Glomerular endothelial cell (primary cell): Measurements from ENCODE around the gene SNTG2. TPM values are rescaled to one million over a fixed set of nuclear protein-coding genes. Genes with fewer than 3 reads are reported as not detected.

Experiments used
- DNase-seq: peaks from one replicate; pipeline ENCODE4 v3.0.0-alpha.2; 2011; ENCODE audit warnings: low read depth, low spot score; ENCODE audit errors: extremely low read depth
- total RNA-seq: library from RNA; depleted of rRNA; stranded (reverse); fragments of >200 nt; gene quantifications from 2 replicates; pipeline ENCODE4 v1.2.3, GENCODE V29; 2015

Gene SNTG2
- total RNA-seq, 1 donor from 2014 or later: 1.5 TPM

- DNase-seq: no peak
Measured at GRCh38 chr2:987789-988188, 37.1 kb downstream of the SNTG2 start.

DNA sequence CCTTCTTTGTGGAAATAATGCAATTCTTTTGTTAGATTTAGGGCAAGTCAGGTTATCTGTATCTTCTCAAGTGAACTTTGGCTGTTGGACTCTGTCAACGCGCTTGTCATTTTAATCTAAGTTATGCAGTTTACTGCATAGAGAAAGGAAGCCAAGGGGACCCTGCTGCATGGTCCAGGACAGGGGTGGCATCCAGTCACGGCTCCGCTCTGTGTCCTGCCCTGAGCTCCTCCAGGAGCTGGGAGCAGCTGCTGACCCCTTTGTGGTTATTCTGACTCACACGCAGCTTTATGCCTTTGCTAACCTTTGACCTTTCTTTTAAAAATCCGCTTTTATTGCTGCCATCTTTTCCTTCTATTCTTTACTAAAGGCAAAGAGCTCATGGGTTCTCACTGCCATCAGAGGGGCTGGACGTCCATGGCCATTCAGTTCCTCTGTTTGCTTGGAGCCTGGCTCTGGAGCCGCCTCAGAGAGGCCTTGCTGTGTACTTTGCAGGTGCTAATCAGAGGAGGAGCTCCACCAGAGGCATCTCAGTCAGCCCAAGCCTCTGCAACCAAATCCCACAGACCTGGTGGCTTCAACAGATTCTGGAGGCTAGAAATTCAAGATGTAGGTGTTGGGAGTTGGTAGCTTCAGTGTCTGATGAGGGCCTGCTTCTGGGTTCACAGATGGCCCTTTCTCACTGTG is 39.3 kb downstream of the SNTG2 start:
- DNase-seq: no peak

DNA sequence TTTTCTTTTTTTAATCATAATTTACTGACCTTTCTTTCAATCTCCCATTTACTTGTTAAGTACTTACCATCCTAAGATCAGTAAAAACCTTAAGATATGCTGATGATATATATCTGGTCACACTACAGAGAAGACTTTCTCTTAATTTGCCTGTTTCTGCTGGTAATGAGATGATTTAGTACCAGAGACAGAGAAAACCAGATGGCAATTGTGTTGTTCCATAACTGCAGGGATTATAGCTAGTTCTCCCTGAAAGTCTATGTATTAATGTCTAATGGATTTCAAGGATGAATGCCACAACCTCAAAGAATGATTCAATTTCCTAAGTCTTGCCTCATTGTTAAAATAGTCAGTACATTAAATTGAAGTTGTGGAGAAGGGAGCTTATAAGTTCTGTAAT is 40.3 kb downstream of the SNTG2 start:
- no peak for DNase-seq

DNA sequence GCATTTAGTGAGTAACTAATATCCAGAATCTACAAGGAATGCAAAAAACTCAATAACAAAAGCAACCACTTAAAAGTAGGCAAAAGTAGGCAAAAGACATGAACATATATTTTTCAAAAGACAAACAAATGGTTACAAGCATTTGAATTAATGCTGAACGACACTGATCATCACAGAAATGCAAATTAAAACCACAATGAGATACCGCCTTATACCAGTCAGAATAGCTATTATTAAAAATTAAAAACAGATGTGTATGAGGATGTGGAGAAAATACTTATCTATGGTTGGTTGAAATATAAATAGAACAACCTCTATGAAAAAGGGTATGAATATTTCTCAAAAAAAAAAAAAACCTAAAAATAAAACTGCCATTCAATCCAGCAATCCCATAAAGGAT is 51.7 kb downstream of the SNTG2 start:
- DNase-seq: no peak

- no peak for DNase-seq
Measured at GRCh38 chr2:1004398-1004797, 53.7 kb downstream of the SNTG2 start.

DNA sequence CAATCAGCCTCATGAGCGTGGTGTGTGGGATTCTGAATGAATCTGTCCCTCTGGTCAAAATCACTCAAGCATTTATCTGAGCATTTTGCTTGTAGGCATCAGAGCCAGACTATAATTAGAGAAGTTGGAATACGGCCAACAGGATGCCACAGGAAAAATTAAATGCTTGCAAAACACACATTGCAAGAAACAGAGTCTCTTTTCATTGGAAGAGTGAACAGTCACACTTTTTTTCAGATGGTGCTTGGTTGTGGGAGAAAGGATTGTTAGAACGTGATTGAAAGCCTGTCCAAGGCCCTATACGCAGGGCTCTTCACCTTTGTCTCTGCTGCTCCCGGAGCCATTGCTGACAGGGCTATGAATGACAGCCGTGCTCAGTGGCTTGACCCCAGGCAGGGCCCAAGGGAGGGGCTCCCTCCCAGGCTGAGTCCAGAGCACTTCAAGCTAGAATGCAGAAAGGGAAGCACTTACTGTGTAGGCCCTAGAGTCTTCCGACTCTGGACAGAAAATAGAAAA is 59.8 kb downstream of the SNTG2 start:
- DNase-seq: no peak

DNA sequence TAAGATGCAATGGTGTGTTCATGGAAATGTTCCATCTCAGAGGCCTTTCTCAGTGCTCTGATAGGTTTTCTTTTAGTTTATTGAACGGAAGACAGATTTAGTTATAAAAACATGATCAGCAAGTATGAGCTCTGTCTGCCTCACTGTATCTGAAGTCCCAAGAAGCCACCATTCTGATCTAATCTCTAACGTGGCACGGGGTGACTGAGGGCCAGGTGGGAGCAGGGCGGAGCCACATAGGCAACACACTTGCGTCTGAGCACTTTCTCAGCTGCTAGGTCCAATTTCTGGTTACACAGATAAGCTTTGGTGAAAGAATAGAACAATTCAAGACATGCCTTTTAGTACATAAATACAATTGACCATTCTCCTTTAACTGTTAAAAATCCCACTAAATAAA is 60.4 kb downstream of the SNTG2 start:
- no peak for DNase-seq

DNA sequence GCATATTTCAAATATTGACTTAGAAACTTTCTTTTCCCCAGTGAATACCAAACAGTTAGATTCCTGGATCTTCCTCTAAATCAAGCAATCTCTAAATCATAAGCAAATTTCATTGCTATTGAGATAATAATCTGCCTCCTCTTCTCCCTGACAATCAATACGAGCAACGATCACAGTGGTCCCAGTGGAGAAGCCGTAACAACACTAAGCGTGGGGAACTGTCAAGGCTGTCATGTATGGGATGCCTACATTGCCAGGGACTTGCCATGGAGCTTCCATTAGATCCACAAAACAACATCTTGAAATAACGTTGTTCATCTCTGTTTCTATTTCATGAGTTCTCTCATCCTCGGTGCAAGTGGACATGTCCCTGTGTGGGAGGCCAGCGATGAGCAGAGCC is 61.3 kb downstream of the SNTG2 start:
- no peak for DNase-seq

DNA sequence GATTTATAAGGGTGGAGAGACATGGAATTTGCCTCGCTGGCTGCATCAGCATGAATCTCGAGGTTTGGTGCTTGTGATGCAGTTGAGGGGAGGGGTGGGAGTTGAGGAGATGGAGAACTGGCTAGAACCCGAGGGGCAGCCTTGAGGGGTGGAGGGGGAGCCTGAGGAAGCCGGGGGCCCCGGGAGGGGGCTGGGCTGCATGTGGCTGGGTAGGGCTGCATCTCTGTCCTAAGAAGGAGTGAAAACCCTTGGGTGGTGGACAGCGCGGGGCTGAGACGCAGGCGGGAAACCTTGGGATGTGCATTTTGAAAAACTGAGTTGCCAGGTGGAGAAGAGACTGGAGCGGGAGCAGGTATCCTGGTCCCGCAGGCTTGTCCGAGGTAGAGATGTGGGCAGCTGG is 64.2 kb downstream of the SNTG2 start:
- no peak for DNase-seq

GRCh38 chr2:1016500-1016899 is 65.9 kb downstream of the SNTG2 start:
- no peak for DNase-seq

DNA sequence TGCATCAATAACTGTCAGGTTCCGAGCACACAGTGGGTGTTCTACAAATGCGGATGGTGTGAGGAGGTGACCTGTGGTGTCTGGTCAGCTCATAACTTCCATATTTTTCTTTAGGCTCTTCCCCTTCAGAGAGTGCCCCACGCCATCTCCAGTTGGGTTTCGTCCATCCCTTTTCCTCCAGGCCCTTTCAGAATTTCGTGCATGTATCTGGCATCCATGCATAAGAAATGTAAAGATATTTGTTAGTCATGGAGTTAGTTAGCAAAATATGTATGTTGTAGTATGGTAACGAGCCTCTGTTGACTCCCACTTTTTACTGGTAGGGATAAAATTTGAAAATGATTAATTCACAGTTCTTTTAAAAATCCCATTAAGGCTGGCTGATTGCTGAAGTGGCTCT is 67.2 kb downstream of the SNTG2 start:
- DNase-seq: no peak

GRCh38 chr2:1020206-1020605 is 69.6 kb downstream of the SNTG2 start:
- DNase-seq: no peak

DNA sequence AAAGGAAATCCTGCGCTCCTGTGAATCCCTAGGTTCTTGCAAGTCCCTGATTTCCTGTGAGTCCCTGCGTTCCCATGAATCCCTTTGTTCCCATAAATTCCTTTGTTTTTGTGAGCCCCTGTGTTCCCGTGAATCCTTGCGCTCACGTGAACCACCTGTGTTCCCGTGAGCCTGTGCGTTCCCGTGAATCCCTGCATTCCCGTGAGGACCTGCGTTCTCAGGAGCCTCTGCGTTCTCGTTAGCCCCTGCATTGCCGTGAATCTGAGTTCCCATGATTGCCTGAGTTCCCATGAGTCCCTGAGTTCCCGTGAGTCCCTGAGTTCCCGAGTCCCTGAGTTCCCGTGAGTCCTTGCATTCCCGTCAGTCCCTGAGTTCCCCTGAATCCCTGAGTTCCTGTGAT is 71.5 kb downstream of the SNTG2 start:
- no peak for DNase-seq

GRCh38 chr2:1024981-1025380 is 74.3 kb downstream of the SNTG2 start:
- no peak for DNase-seq

GRCh38 chr2:1026141-1026540 is 75.5 kb downstream of the SNTG2 start:
- DNase-seq: no peak

GRCh38 chr2:1028831-1029230 is 78.2 kb downstream of the SNTG2 start:
- no peak for DNase-seq

DNA sequence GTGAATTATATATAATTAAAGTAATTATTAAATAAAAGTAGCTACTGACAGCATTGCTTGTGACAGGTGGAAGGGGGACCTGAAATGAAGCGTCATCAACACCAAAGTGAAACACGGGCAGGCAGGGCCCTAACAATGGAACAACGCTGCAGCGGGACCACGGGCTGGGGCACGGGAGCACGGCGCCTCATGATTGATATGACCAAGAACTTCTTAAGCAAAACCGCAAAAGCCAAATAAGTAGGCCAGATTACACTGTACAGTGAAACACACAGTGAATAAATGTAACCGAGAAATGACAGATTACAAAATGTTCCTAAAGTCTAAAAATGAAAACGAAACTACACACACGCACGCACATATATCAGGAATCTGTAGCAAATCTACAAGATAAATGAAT is 81.4 kb downstream of the SNTG2 start:
- DNase-seq: no peak

- DNase-seq: no peak
Measured at GRCh38 chr2:1033069-1033468, 82.4 kb downstream of the SNTG2 start.

DNA sequence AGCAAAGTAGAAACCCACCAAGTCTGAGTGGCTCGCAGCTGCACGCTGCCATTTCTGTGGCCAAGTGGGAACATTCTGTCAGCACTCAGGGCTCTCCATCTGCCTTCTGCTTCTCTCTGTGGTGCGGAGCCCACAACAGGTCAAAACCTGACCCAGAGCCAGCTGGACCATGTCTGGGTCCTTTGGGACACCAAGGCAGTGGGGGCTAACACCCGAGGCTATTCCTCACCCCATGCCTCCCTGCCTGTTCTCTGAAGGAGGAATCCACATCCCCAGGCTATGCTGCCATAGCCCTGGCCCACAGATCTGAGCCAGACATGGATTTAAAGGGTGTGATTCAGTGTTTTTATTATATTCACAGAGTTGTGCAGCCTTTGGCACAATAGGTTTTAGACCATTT is 86.4 kb downstream of the SNTG2 start:
- DNase-seq: no peak

DNA sequence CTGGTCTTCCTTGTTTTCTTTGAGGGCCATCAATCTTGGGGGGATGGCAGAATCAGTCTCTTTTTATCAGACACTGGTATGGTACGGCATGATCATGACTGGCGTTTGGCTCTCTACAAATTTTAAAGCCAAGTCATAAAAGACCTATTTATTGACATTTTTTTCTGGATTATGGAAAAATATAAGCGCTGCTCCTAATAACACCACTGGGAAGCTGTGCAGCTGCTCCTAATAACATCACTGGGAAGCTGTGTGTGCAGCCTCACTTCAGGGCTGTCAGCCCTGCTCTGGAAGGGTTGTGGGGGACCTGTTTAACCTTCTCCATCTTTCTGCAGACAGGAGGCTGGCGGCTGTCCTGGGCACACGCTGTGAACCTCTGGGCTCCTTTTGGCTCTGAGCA is 88.9 kb downstream of the SNTG2 start:
- no peak for DNase-seq

DNA sequence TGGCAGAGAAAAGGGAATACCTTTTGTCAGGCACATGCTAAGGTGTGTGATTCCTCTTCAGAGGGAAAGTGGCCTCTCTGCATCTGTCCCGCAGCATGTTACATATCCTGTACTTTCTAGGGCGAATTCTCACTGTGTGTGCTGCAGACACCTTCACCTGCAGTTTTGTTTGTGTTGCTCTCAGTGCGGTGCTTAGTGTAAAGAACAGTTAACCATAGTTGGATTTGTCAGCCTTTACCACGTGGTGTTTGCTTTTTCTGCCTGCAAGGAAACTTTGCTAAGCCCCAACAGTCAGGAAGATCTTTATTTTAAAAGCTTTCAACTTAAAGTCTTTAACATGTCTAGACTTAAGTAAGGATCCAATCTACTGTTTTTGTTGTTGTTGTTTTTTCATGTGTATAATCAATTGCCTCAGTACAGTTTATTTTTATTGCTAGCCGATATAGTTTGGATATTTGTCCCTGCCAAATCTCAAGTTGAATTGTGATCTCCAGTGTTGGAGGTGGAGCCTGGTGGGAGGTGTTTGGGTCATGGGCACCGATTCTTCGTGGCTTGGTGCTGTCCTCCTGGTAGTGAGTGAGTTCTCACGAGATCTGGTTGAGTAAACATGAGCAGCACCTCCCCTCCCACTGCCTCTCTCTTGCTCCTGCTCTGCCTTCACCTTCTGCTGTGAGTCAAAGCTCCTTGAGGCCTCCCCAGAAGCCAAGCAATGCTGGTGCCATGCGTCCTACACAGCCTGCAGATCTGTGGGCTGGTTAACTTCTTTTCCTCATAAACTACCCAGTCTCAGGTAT is 90.6 kb downstream of the SNTG2 start:
- DNase-seq: no peak

DNA sequence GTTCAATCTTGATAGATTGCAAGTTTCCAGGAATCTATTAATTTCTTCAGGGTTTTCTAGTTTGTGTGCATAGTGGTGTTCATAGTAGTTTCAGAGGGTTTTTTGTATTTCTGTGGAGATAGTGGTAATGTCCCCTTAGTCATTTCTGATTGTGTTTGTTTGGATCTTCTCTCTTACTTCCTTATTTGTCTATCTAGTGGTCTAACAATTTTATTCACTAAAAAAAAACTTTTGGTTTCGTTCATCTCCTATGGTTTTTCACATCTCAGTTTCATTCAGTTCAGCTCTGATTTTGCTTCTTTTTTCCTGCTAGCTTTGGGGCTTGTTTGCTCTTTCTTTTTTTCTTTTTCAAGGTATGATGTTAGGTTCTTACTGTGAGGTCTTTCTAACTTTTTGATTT is 94.5 kb downstream of the SNTG2 start:
- no peak for DNase-seq
